Stimulated activated CD4-positive, alpha-beta T cell treated with anti-CD3 and anti-CD28 coated beads, Interleukin-15, amount 100 ng/mL, for 48 hours (primary cell): ENCODE data around the gene DDN.

ENCODE experiments used
- DNase-seq, 2 donors: peaks; one replicate each; pipeline ENCODE4 v3.0.0-alpha.2; 2020; ENCODE audit warnings: low read depth in 2 of 2

DDN gene

DNA sequence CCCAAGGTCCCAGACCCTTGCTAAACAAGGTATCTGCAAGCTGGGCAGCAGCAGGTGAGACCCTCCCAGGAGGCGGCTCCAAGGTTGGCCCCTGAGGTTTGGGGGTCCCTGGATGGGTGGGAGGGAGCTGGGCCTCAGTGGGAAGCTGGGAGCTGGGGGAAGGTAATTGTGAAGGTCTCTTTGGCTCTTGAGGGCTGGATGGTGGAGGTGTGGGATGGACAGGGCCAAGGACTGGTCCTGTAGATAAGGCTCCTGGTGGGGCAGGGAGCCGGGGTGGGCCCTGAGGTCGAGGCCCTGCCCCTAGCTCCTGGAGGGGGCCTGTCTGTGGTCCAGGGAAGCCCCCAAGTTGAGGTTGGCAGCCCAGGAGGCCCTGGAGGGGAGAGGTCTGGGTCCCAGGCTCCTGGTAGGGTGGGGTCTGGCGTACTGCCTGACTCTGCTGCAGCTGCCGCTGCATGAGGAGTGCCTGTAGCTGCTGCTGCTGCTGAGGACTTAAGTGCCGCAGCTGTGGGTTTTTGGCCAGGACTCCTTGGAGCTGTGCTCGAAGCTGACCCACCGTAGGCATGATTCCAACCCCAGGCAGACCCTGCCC, 32.5 kb upstream of the DDN start:
- no peak for DNase-seq

DNA sequence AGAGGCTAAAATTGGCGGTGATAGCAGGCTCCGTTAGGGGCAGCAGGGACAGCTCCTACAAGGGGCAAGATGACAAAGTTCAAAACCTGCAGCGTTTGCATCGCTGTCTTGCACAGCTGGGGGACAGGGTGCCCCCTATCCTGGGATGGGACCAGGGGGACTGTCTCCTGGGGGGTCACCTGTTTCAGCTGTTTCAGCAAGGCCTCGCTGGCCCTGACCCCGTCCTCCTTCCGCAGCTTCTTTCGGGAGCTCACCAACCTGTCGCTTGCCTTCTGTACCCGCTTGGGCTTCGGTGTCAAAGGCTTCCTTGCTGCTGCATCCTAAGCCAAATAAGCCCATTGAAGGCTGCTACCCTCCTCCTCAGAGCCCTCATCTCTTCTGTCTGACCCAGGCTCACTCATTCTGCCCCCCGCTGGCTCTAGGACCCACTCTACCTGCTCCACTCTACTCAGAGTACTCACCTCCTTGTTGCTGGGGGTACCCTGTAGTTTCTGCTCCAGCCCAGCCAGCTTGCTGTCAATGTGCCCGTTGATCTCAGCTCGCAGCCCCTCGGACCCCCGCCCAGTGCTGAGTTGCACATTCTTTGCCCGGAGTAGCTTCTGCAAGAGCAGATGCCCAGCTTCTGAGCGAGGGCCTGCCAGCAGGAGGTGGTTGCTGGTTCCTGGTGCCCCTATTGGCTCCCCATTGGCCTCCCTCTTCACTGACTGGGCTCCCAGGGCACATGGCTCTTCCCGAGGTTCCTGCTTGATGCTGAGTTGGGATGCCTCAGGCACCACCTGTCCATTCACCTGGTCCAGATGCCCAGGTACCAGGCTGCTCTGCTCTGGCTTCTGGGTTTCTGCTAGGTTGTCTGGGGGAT, 31.8 kb upstream of the DDN start:
- no peak for DNase-seq

- DNase-seq: no peak
Measured at GRCh38 chr12:49030119-49030518, 30.9 kb upstream of the DDN start.

DNA sequence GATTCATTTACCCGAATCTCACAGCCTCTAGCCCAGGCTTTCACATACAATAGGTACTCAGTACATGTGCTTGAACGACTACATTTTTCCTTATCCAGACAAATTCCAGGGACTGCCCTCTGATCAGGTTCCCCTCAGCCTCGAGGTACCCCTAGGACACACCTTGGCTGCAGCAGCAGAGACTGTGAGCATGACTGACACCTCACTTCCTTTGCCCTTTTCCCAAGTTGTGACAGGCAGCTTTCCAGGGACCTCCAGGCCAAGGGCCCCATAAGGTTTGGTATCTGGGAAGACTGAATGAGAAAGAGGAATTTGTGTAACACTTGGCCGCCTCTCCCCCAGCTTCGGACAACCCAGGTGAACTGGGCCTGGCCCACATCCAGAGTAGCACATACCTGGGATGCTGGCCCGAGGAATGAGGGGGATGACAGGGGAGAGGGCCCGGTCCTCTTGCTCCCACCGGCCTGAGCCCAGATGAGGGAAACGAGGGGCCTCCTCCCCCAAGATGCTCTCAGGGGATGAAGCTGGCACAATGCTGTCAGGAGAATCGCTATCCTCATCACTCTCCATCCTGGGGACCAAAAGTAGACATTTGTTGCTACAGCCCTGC, 29.6 kb upstream of the DDN start:
- no peak for DNase-seq

DNA sequence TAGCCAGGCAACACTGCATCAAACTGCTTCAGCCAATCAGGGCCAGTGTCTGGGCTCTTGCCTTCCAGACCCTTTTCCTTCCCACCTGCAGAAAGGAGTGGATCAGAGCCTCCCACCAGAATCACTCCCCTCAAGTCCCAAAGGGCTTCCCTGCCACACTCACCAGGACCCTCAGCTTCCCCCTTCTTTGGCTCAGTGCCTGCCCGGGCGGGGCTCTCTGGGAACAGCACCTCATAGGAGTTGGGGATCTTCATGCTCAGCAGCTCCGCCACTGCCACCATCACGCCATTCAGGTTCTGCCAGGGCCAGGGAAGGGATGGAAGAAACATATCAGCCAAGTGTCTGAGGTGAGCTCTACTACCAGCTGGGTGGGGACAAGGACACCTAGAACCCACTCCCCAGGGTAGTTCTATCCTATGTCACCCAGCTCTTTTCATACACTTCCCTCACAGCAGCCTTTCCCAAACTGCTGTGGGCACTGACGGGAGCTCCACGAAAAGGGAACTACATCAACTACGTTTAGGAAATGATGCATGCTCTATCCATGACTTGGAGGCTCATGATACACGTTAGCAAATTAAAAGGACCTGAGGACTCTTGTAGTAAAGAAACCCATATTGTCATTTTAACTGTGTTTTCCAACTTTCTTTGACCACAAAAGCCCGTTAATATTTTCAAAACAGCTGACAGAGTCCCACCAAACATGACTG, 28.8 kb upstream of the DDN start:
- DNase-seq: no peak

DNA sequence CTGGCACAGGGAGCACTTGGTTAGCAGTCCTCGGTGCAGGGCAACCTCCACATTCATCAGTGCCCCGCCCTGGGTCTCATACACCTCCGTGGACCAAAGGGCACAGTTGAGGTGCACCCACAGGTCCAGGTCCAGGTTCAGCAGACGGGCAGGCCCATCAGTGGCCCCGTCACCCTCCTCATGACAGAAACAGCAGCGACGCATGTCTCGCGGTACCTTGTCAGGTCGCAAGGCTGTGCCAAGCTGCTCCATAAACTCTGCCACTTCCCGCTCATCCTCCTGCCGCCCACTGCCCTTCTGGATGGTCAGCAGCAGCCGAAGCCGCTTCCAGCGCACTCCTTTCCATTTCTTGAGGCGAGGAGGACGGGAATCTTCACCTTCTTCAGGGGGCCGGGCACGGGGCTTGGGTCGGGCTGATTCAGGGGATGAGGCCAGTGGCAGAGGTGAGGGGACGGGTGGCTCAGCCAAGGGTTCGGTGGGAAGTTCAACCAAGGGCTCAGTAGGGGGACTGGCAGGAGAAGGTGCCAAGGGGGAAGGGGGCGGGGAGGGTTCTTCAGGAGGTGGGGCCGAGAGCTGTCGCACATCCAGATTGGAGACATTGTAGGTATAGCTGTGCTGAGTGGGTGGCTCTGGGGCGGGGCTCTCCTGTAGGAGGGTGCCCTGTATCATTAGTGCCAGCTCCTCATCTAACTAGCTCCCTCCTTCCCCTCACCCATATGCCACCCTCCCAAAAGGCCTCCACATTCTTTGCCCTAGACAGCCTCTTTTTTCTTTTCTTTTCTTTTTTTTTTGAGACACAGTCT, 27.7 kb upstream of the DDN start:
- no peak for DNase-seq

DNA sequence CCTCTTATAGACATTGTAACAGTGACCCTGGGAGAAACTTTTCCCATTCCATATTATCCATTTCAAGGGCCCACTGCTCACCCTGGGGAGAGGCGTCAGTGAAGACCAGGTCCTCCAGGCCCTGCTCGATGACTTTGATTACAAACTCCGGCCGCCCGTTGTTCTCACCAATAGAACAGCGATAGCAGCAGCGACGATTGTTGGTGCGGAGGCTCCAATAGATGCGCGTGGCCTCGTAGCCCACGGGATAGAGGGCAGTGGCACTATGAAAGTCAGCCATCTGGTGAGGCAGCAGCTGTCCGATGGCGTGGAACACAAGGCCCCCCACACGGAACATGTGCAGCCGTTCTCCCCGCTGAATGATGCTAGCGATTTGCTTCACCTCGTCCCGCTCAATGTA, 26.9 kb upstream of the DDN start:
- no peak for DNase-seq

- DNase-seq: no peak
Measured at GRCh38 chr12:49025463-49025862, 26.3 kb upstream of the DDN start.

DNA sequence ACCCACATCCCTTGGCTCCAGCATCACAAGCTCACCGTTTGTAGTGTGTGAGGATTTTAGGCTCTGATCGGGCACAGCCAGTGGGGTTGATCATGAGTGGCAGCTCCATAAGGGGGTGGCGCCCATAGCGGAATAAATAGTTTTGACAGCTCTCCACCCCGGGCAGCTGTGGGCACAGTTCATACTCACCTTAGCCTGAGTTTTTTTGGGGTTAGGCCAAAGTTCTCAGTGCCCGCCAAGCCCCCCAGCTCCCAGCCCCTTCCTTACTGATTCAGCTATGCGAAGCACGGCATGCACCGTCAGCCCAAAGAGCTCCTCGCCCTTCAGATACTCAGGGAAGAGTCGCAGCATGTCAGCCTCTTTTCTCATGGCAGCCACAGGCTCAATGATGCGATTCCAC, 25.4 kb upstream of the DDN start:
- DNase-seq: no peak

GRCh38 chr12:49023812-49024211, 24.6 kb upstream of the DDN start:
- no peak for DNase-seq

DNA sequence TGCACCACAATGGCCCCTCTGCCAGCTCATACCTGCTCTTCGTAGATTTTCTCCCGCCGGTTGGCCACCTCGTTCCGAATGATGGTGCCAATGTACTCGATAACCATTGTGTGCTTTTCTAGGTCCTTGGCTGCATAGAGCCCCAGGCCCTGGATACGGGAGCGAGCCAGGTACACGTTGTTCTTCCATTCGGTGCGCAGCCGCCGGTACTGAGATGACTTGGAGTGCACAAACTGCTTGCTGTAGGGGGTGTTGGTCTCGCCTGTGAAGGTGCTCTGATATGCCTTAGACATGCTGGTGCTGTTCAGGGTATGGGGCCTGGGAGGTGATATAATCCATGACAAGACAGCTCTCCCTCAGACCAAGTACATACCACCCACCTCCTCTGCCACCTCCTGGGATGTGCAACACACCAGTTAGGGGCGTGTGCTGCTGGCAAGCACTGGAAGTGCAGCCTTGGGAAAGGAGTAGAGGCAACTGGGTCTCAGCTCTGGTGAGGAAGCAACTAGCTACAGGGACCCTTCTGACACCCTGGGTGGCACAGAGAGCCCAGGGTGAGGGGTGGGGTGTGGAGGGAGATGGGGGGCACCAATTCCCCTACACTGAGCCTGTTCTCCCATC, 23.5 kb upstream of the DDN start:
- no peak for DNase-seq

GRCh38 chr12:49021292-49021915, 22.2 kb upstream of the DDN start:
- DNase-seq: no peak

DNA sequence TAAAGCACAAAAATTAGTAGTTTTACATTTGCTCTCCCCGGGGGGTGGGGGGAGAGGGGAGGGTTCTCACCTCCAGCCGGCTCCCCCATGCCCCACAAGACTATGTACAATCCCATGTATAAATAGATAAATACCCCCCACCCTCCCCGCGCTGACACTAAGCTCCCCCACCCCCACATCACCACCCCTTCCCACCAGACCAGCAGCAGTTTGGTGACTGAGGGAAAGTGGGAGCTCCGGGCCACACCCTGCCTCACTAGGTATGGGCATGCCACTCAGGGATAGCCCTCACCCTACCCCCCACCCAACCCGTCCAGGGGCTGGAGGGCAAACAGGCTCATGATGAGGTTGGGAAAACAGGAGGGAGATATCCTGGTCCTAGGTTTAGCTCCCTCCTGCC, 21.3 kb upstream of the DDN start:
- DNase-seq: no peak

DNA sequence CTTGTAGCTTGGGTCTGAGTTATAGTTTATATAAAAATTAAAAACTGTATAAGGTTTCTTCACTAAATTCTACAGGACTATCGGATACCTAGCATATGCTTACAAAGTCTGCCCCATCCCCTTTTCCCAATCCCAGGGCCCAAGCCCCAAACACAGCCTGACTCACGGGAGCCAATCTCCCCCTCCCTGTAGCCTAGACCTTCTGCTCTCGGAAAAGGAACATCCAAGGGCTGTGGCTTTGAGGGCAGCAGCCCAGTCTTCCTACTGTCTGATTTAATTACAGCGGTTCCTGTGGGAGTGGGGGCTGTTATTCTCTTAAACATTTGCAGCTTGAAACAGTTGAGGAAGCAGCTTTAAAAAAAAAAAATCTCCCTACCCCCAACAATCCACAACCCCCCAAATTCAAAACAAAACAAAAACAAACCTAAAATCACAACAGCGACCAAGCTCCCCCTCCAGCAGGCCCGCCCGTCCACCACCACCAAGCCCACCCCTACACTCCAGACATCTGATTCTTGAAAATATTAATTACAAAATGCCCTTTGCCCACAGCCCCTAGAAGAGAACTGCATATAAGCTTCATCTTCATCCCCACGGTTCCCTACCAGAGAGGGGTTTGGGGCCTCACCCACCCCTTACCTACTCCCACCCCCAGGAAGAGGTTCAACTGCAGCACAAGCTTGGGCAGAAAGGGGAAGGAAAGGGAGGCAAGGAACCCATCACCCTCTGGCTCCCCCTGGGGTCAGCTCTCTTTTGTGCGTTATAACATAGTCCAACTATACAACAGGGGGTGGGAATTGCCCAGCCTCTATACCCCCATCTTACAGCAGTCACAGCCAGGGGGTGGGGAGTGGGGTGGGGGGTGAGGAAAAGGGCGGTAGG, 20.5 kb upstream of the DDN start:
- peak in 1 of 2 donors; percentile 25 for DNase-seq

DNA sequence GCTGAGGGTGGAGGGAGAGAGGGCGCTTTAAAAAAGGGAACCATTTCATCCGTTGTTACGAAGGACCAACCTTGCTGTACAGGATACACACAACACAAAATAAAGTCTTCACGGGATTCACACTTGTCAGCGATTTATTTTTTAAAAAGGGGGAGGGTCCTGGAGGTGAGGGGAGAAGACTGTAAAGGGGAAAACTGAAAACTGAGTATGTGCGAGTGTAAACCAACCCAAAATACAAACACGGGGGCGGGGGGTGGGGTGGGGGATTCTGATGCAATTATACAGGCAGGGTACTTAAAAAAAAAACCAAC, 19.9 kb upstream of the DDN start:
- no peak for DNase-seq

DNA sequence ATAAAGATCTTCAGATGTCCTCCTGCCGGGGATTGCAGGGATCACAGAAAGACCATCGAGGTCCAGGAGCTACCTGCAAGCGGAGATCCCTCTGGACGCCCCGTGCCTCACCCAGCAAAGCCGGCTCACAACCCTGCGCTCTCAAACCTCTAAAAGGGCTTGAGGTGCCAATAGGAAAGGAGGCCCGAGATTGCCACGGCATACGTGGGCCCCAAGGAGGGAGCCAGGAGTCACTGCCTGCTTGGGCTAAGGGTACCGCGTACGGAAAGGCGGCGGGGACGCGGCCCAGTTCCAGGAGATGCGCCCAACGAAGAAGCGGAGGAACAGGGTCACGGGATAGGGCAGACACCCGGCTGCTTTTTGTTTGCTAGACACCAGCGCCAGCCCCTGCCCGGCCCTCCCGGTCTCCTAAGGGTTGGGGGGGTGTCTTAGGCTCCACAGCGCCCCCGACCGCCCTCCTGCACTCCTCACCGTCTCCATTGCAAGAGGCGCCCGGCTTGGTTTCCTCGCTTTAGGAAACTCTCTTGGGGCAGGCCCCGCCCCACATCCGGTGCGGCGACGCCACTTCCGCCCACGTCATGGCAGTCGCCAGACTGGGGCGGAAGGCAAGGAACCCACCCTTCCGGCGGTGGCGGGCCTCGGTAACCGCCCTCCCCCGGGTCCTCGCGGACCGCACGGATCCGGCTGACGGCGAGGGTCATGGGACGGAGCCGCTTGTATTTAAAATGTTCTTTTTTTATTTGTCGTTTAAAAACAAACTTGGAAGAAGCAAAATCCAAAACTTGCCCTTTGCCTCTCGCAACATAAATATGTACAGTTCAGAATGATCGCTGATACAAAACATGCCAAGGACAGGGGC, 19.3 kb upstream of the DDN start, which contains the start of gene PRKAG1:
PRKAG1 (minus strand) TSS at position 516 of the 859 bp plus-strand sequence; CDS start at position 480, 36 bp downstream.
- DNase-seq: peak; percentile 91 to 92

DNA sequence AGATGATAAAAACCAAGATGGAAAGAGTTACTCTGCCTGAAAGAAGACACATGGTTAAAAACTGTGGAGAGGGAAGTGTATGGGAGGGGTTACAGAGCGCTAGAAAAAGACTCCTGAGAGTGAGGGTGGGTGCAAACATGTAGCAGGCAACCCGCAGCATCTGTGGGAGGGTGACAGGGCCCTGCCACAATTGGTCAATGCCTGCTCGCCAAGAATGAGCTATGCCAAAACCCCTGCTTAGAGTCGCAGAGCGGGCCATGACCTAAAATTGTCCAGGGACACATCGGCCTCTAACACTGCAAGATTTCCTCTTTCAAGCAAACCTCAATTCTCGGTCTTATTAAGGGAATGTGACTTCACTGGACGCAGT, 18.7 kb upstream of the DDN start:
- DNase-seq: peak in 1 of 2 donors; percentile 51

GRCh38 chr12:49015196-49015595, 16.0 kb upstream of the DDN start:
- no peak for DNase-seq

DNA sequence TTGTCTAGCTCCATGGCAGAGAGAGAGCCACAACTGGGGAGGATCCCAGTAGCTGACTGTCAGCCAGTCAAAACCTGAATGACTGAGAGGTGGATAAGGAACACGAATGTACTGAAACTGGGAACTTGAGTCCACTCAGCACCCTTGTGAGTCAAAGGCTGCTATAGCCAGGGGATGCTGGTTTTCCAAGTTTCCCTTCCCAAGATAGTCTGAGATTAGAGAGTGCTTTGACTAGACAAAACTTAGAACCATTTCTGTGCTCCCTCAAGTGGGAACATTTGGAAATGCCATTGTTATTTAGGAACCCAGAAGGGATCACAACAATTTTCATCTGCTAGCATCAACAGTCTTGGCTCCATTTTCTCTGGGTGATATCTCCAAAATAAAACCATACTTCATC, 15.4 kb upstream of the DDN start:
- no peak for DNase-seq
